Mesendoderm (in vitro differentiated cells): ENCODE measurements around the gene CHRNA5.

Experiments used
- DNase-seq: peaks from one replicate; pipeline ENCODE4 v3.0.0; 2013
- H2AK5ac ChIP-seq: 2 replicates; pipeline ENCODE4 v1.6.1; 2013; ENCODE audit warnings: low read length, inconsistent platforms
- H2BK120ac ChIP-seq: 2 replicates; pipeline ENCODE4 v1.6.1; 2013; ENCODE audit warnings: low read depth, mild to moderate bottlenecking, low read length, moderate library complexity, mixed read lengths
- H2BK15ac ChIP-seq: replicated peaks from 2 replicates; pipeline ENCODE4 v1.6.1; 2013; ENCODE audit warnings: low read depth, mild to moderate bottlenecking, moderate library complexity
- H2BK5ac ChIP-seq: 2 replicates; pipeline ENCODE4 v1.6.1; 2013; ENCODE audit warnings: low read length, inconsistent platforms
- H3K18ac ChIP-seq: 2 replicates; pipeline ENCODE4 v1.6.1; 2013; ENCODE audit warnings: mild to moderate bottlenecking, low read length, mixed read lengths
- H3K23ac ChIP-seq: one replicate; pipeline ENCODE4 v1.6.1; 2013; ENCODE audit warnings: low read length
- H3K27ac ChIP-seq: 2 replicates; pipeline ENCODE4 v1.5.1; 2013; ENCODE audit warnings: low read depth, mild to moderate bottlenecking, inconsistent platforms, low read length, moderate library complexity
- H3K27me3 ChIP-seq: 2 replicates; pipeline ENCODE4 v1.6.1; 2013; ENCODE audit warnings: low read length, control low read depth, mild to moderate bottlenecking, inconsistent platforms; ENCODE audit not compliant: insufficient read depth, poor library complexity
- H3K36me3 ChIP-seq: 2 replicates; pipeline ENCODE4 v1.6.1; 2013; ENCODE audit warnings: low read length, inconsistent platforms; ENCODE audit not compliant: control insufficient read depth, insufficient read depth
- H3K4ac ChIP-seq: one replicate; pipeline ENCODE4 v1.6.1; 2013; ENCODE audit warnings: low read depth, mild to moderate bottlenecking, low read length, moderate library complexity
- H3K4me1 ChIP-seq: 2 replicates; pipeline ENCODE4 v1.6.1; 2013; ENCODE audit warnings: low read depth, low read length, inconsistent platforms; ENCODE audit not compliant: control insufficient read depth
- H3K4me2 ChIP-seq: 2 replicates; pipeline ENCODE4 v1.6.1; 2013; ENCODE audit warnings: low read length
- H3K4me3 ChIP-seq: 2 replicates; pipeline ENCODE4 v1.5.1; 2013; ENCODE audit warnings: mild to moderate bottlenecking, low read length
- H3K56ac ChIP-seq: one replicate; pipeline ENCODE4 v1.6.1; 2013; ENCODE audit warnings: low read length
- H3K79me1 ChIP-seq: 2 replicates; pipeline ENCODE4 v1.6.1; 2013; ENCODE audit warnings: low read length, inconsistent platforms
- H3K79me2 ChIP-seq: 2 replicates; pipeline ENCODE4 v1.6.1; 2013; ENCODE audit warnings: mild to moderate bottlenecking, low read length; ENCODE audit not compliant: control insufficient read depth, insufficient read depth
- H3K9ac ChIP-seq: 2 replicates; pipeline ENCODE4 v1.6.1; 2013; ENCODE audit warnings: low read length, inconsistent platforms
- H4K5ac ChIP-seq: one replicate; pipeline ENCODE4 v1.6.1; 2013; ENCODE audit warnings: low read length
- H4K8ac ChIP-seq: one replicate; pipeline ENCODE4 v1.6.1; 2013; ENCODE audit warnings: low read depth, mild to moderate bottlenecking, control low read depth, low read length, moderate library complexity
- WGBS: extraction: QIAGEN DNeasy Blood & Tissue Kit; methylation state at CpG from one replicate; pipeline ENCODE4 v1.1.7; 2013; ENCODE audit warnings: low lambda C conversion rate, missing lambda C conversion rate; ENCODE audit not compliant: insufficient coverage; ENCODE audit errors: extremely low coverage; 5-methylcytosine and 5-hydroxymethylcytosine counted together

CHRNA5 gene

GRCh38 chr15:78540871-78541743 is 24.2 kb upstream of the CHRNA5 start:
- no peak overlapping the region for H2BK120ac ChIP-seq
- H3K4me1 ChIP-seq, result peaks cover 2% of the 10 kb centered on the region
- H3K27ac ChIP-seq, result peak overlapping the region; percentile 91
- peak overlapping the region; percentile 97 for H3K4me2 ChIP-seq
- H3K79me1 ChIP-seq, result peaks cover 15% of the 10 kb centered on the region
- no peak overlapping the region for H2BK15ac ChIP-seq
- H3K23ac ChIP-seq, result no peak overlapping the region
- peak overlapping the region; percentile 95 for H3K9ac ChIP-seq
- peaks cover 17% of the 10 kb centered on the region for H3K79me2 ChIP-seq
- H3K4me3 ChIP-seq, result peak overlapping the region; percentile 96
- H3K18ac ChIP-seq, result peak overlapping the region; percentile 57
- H2BK5ac ChIP-seq, result no peak overlapping the region
- H3K56ac ChIP-seq, result peak overlapping the region; percentile 97
- H3K36me3 ChIP-seq, result no peaks in the 10 kb centered on the region
- H3K27me3 ChIP-seq, result no peaks in the 10 kb centered on the region
- no peak overlapping the region for H4K8ac ChIP-seq
- no CpG with 5 or more reads among the region's 17 CpGs for WGBS
- H2AK5ac ChIP-seq, result peak overlapping the region; percentile 37
- DNase-seq, result peak; percentile 47
- peak overlapping the region; percentile 38 for H3K4ac ChIP-seq
- no peak overlapping the region for H4K5ac ChIP-seq

GRCh38 chr15:78541744-78542034 is 23.6 kb upstream of the CHRNA5 start:
- H3K4me1 ChIP-seq, result peaks cover 2% of the 10 kb centered on the region
- no peak overlapping the region for H3K23ac ChIP-seq
- H3K56ac ChIP-seq, result peak overlapping the region; percentile 97
- H3K9ac ChIP-seq, result peak overlapping the region; percentile 95
- no peaks in the 10 kb centered on the region for H3K36me3 ChIP-seq
- no peak overlapping the region for H2BK15ac ChIP-seq
- DNase-seq, result no peak
- no peak overlapping the region for H4K5ac ChIP-seq
- H2BK120ac ChIP-seq, result no peak overlapping the region
- WGBS, result no CpG with 5 or more reads among the region's 1 CpG
- no peak overlapping the region for H3K4ac ChIP-seq
- no peaks in the 10 kb centered on the region for H3K27me3 ChIP-seq
- peaks cover 17% of the 10 kb centered on the region for H3K79me2 ChIP-seq
- H3K18ac ChIP-seq, result no peak overlapping the region
- no peak overlapping the region for H3K4me3 ChIP-seq
- H2BK5ac ChIP-seq, result no peak overlapping the region
- peak overlapping the region; percentile 97 for H3K4me2 ChIP-seq
- H3K79me1 ChIP-seq, result peaks cover 15% of the 10 kb centered on the region
- no peak overlapping the region for H3K27ac ChIP-seq
- H2AK5ac ChIP-seq, result no peak overlapping the region
- H4K8ac ChIP-seq, result no peak overlapping the region

GRCh38 chr15:78542647-78543046 is 22.7 kb upstream of the CHRNA5 start:
- Histone ChIP-seq H2BK15ac (no peak overlapping the region), H3K4ac (no peak overlapping the region), H3K4me3 (no peak overlapping the region), H2BK120ac (no peak overlapping the region), H3K4me1 (peaks cover 2% of the 10 kb centered on the region), H3K27ac (no peak overlapping the region), H2BK5ac (no peak overlapping the region), H3K23ac (no peak overlapping the region), H3K56ac (no peak overlapping the region), H3K79me2 (peaks cover 17% of the 10 kb centered on the region), H4K5ac (no peak overlapping the region), H3K9ac (no peak overlapping the region), H4K8ac (no peak overlapping the region), H3K36me3 (no peaks in the 10 kb centered on the region), H3K18ac (no peak overlapping the region), H2AK5ac (no peak overlapping the region), H3K4me2 (no peak overlapping the region), H3K79me1 (peaks cover 15% of the 10 kb centered on the region), H3K27me3 (no peaks in the 10 kb centered on the region)
- no CpG with 5 or more reads among the region's 3 CpGs for WGBS
- no peak for DNase-seq

GRCh38 chr15:78550194-78550593 is 15.1 kb upstream of the CHRNA5 start:
- WGBS, result no CpG with 5 or more reads among the region's 6 CpGs
- H4K5ac ChIP-seq, result no peak overlapping the region
- no peak overlapping the region for H3K56ac ChIP-seq
- H3K23ac ChIP-seq, result no peak overlapping the region
- H3K4me3 ChIP-seq, result no peak overlapping the region
- H3K36me3 ChIP-seq, result peaks cover 6% of the 10 kb centered on the region
- H3K18ac ChIP-seq, result no peak overlapping the region
- H3K27me3 ChIP-seq, result no peaks in the 10 kb centered on the region
- H3K4me1 ChIP-seq, result no peaks in the 10 kb centered on the region
- no peaks in the 10 kb centered on the region for H3K79me1 ChIP-seq
- H4K8ac ChIP-seq, result no peak overlapping the region
- peak; percentile 31 for DNase-seq
- H2BK15ac ChIP-seq, result no peak overlapping the region
- H3K4ac ChIP-seq, result no peak overlapping the region
- H3K79me2 ChIP-seq, result no peaks in the 10 kb centered on the region
- H3K27ac ChIP-seq, result no peak overlapping the region
- no peak overlapping the region for H2BK120ac ChIP-seq
- no peak overlapping the region for H2AK5ac ChIP-seq
- H3K9ac ChIP-seq, result no peak overlapping the region
- no peak overlapping the region for H2BK5ac ChIP-seq
- no peak overlapping the region for H3K4me2 ChIP-seq

GRCh38 chr15:78550815-78551214 is 14.5 kb upstream of the CHRNA5 start:
- Histone ChIP-seq H2AK5ac (no peak overlapping the region), H3K9ac (no peak overlapping the region), H3K4ac (no peak overlapping the region), H3K36me3 (peaks cover 6% of the 10 kb centered on the region), H3K27ac (no peak overlapping the region), H2BK15ac (no peak overlapping the region), H3K23ac (no peak overlapping the region), H3K79me1 (no peaks in the 10 kb centered on the region), H2BK120ac (no peak overlapping the region), H3K79me2 (no peaks in the 10 kb centered on the region), H4K5ac (no peak overlapping the region), H2BK5ac (no peak overlapping the region), H4K8ac (no peak overlapping the region), H3K4me1 (no peaks in the 10 kb centered on the region), H3K27me3 (no peaks in the 10 kb centered on the region), H3K18ac (no peak overlapping the region), H3K4me2 (no peak overlapping the region), H3K56ac (no peak overlapping the region), H3K4me3 (no peak overlapping the region)
- WGBS, result no CpG with 5 or more reads among the region's 3 CpGs
- no peak for DNase-seq

- H3K9ac ChIP-seq, result no peak overlapping the region
- H3K79me1 ChIP-seq, result no peaks in the 10 kb centered on the region
- H4K8ac ChIP-seq, result no peak overlapping the region
- no peak overlapping the region for H3K56ac ChIP-seq
- WGBS, result no CpG with 5 or more reads among the region's 5 CpGs
- no peak overlapping the region for H2BK15ac ChIP-seq
- no peak overlapping the region for H3K4ac ChIP-seq
- H4K5ac ChIP-seq, result no peak overlapping the region
- no peaks in the 10 kb centered on the region for H3K27me3 ChIP-seq
- no peak overlapping the region for H2AK5ac ChIP-seq
- H3K4me2 ChIP-seq, result no peak overlapping the region
- no peak overlapping the region for H3K18ac ChIP-seq
- no peak overlapping the region for H2BK120ac ChIP-seq
- H3K23ac ChIP-seq, result no peak overlapping the region
- H2BK5ac ChIP-seq, result no peak overlapping the region
- no peak overlapping the region for H3K4me3 ChIP-seq
- no peaks in the 10 kb centered on the region for H3K4me1 ChIP-seq
- DNase-seq, result no peak
- H3K36me3 ChIP-seq, result peaks cover 6% of the 10 kb centered on the region
- H3K27ac ChIP-seq, result no peak overlapping the region
- H3K79me2 ChIP-seq, result no peaks in the 10 kb centered on the region
These were observed 13.4 kb upstream of the CHRNA5 start for GRCh38 chr15:78551902-78552301.
